ENCODE results near the gene GMNN. TPM values are rescaled to one million over a fixed set of nuclear protein-coding genes. Genes with fewer than 3 reads are reported as not detected.

The GMNN gene
- total RNA-seq, 1 experiment from 2014 or later: 98.5 TPM

DNA sequence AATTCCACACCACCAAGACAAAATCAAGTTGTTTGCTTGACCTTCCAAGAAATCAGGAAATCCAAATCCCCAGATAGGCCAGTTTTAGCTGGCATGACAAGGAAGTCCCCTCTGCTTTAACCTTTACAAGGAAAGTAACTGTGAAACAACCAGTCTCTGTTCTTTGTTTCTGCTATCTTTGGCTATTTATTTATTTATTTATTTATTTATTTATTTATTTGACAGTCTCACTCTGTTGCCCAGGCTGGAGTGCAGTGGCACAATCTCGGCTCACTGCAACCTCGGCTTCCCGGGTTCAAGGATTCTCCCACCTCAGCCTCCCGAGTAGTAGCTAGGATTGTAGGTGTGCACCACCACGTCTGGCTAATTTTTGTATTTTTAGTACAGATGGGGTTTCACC, 14.5 kb upstream of the GMNN start (continued):
- TF ChIP-seq NFE2L1 (CRISPR knock-in tag; IDR thresholded peaks at IDR 0.05): no peak
- TF ChIP-seq, protein P1, sequence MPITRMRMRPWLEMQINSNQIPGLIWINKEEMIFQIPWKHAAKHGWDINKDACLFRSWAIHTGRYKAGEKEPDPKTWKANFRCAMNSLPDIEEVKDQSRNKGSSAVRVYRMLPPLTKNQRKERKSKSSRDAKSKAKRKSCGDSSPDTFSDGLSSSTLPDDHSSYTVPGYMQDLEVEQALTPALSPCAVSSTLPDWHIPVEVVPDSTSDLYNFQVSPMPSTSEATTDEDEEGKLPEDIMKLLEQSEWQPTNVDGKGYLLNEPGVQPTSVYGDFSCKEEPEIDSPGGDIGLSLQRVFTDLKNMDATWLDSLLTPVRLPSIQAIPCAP (CRISPR knock-in tag; IDR thresholded peaks at IDR 0.05): no peak

DNA sequence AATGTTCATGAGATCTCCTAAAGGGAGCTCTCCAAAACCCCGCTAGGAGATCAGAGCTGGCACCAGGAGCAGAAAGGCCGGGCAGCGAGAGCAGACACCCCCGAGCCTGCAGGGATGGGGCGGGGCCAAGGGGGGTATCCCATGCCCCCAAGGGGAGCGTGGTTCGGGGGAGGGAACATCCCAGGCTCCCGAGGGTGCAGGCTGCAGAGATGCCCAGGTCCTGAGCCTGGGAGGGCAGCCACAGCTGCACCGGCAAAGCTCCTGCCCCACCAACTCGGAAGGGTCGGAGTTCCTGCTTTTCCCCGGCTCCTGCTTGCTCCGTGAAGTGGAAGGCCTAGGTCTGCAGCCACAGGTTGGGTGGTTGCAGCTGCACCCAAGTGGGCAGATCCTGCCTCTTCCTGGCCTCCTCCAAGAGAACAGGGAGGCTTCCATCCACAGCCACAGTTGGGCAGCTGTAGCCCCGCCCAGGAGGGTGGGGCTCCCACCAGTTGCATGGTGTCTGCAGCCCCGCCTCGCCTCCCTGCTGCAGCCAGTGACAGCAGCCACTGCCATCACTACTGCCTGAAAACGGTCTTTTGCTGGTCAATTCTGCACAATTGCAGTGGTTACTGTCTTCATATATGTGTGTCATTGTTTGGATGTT, 13.4 kb upstream of the GMNN start:
- ChIA-PET CTCF (interaction anchor here (1.1 to 1.6 kb wide), 4 partner anchors 177 to 256 kb away, joined by 3 to 6 read pairs (median 4); no protein-coding TSS in a partner anchor), POLR2A (no interaction called here)
- no peak overlapping the region for H3K4me3 Mint-ChIP-seq
- no peaks in the 10 kb centered on the region; the same call in 1 of the 2 replicates for H3K27me3 Mint-ChIP-seq (ENCODE audit: low read depth)
- TF ChIP-seq NFYB (CRISPR knock-in tag; conservative IDR thresholded peaks at IDR 0.05; ENCODE audit: low read depth): no peak
- TF ChIP-seq, protein P2, sequence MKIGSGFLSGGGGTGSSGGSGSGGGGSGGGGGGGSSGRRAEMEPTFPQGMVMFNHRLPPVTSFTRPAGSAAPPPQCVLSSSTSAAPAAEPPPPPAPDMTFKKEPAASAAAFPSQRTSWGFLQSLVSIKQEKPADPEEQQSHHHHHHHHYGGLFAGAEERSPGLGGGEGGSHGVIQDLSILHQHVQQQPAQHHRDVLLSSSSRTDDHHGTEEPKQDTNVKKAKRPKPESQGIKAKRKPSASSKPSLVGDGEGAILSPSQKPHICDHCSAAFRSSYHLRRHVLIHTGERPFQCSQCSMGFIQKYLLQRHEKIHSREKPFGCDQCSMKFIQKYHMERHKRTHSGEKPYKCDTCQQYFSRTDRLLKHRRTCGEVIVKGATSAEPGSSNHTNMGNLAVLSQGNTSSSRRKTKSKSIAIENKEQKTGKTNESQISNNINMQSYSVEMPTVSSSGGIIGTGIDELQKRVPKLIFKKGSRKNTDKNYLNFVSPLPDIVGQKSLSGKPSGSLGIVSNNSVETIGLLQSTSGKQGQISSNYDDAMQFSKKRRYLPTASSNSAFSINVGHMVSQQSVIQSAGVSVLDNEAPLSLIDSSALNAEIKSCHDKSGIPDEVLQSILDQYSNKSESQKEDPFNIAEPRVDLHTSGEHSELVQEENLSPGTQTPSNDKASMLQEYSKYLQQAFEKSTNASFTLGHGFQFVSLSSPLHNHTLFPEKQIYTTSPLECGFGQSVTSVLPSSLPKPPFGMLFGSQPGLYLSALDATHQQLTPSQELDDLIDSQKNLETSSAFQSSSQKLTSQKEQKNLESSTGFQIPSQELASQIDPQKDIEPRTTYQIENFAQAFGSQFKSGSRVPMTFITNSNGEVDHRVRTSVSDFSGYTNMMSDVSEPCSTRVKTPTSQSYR (CRISPR knock-in tag; IDR thresholded peaks at IDR 0.05): no peak
- 0 out of 2 replicates have a peak, but pooled peaks have one; percentile 28 for TF ChIP-seq E2F5 (CRISPR knock-in tag; IDR thresholded peaks at IDR 0.05)
- TF ChIP-seq TCF7 (CRISPR knock-in tag; IDR thresholded peaks at IDR 0.05; ENCODE audit: low read depth): no peak
- TF ChIP-seq ZNF138 (CRISPR knock-in tag; conservative IDR thresholded peaks at IDR 0.05): no peak
- DNase-seq (ENCODE audit: low spot score): peak; percentile 52
- peak; percentile 97 for ATAC-seq
- peaks cover 4% of the 10 kb centered on the region for H3K9me3 Mint-ChIP-seq
- peaks cover 5% of the 10 kb centered on the region; the same call in 1 of the 2 replicates for H3K4me1 Mint-ChIP-seq
- no peak overlapping the region for H3K27ac Mint-ChIP-seq
- H3K36me3 Mint-ChIP-seq: no peaks in the 10 kb centered on the region

DNA sequence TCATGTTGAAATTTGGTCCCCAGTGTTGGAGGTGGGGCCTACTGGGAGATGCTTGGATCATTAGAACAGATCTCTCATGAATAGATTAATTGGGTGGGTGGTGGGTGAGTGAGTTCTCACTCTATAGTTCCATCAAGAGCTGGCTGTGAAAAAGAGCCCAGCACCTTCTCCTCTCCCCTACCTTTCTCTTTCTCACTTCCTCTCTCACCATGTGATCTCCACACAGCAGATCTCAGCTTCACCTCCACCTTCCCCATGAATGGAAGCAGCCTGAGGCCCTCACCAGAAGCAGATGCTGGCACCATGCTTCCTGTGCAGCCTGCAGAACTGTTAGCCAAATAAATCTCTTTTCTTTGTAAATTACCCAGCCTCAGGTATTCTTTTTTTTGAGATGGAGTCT, 12.9 kb upstream of the GMNN start:
- TF ChIP-seq, protein P1 (CRISPR knock-in tag; IDR thresholded peaks at IDR 0.05): no peak
- TF ChIP-seq TEAD1 (CRISPR knock-in tag; IDR thresholded peaks at IDR 0.05): no peak
- TF ChIP-seq FOXJ3 (CRISPR knock-in tag; IDR thresholded peaks at IDR 0.05; ENCODE audit: borderline replicate concordance): no peak
- TF ChIP-seq HMGA2 (CRISPR knock-in tag; IDR thresholded peaks at IDR 0.05): no peak
- no peak for TF ChIP-seq EMX1 (CRISPR knock-in tag; IDR thresholded peaks at IDR 0.05)
- TF ChIP-seq ZNF138 (CRISPR knock-in tag; conservative IDR thresholded peaks at IDR 0.05): no peak
- TF ChIP-seq ZNF121 (CRISPR knock-in tag; IDR thresholded peaks at IDR 0.05): no peak
- TF ChIP-seq CREM (CRISPR knock-in tag; IDR thresholded peaks at IDR 0.05): no peak
- H3K36me3 Mint-ChIP-seq: no peaks in the 10 kb centered on the region
- ChIA-PET POLR2A (no interaction called here), CTCF (interaction anchor here (1.1 to 1.6 kb wide), 4 partner anchors 178 to 256 kb away, joined by 3 to 6 read pairs (median 4); no protein-coding TSS in a partner anchor)
- H3K4me1 Mint-ChIP-seq: peaks cover 5% of the 10 kb centered on the region; the same call in 1 of the 2 replicates
- H3K9me3 Mint-ChIP-seq: peaks cover 4% of the 10 kb centered on the region
- no peaks in the 10 kb centered on the region; the same call in 1 of the 2 replicates for H3K27me3 Mint-ChIP-seq (ENCODE audit: low read depth)
- DNase-seq (ENCODE audit: low spot score): no peak
- no peak for ATAC-seq
- no peak overlapping the region for H3K4me3 Mint-ChIP-seq
- H3K27ac Mint-ChIP-seq: no peak overlapping the region

DNA sequence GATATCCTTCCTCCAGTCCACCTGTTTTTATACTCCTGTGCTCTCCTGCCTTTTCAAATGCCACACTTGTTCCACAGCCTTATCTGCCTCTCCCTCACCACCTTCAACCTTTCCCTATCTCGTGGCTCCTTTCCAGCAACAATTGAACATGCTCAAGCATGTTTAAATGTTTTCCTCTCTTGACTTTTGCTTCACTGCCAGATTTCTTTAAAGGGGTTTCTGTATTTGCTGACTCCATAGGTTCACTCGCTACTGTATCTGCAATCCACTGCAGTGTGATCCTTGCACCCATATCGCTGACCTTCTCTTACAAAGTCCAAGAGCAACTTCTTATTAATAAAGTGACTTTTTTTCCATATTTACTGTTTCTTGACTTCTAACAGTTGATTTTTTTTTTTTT, 11.2 kb upstream of the GMNN start:
- H3K9me3 Mint-ChIP-seq: peaks cover 4% of the 10 kb centered on the region
- H3K36me3 Mint-ChIP-seq: no peaks in the 10 kb centered on the region
- CTCF ChIA-PET: interaction anchor here (0.7 kb wide), 1 partner anchor 272 kb away, joined by 4 read pairs; no protein-coding TSS in a partner anchor
- DNase-seq (ENCODE audit: low spot score): no peak
- peak overlapping the region; percentile 36; the same call in 1 of the 2 replicates for H3K27ac Mint-ChIP-seq
- ATAC-seq: no peak
- TF ChIP-seq ZBTB21 (CRISPR knock-in tag; IDR thresholded peaks at IDR 0.05; ENCODE audit: borderline replicate concordance) (no peak), FOXJ3 (CRISPR knock-in tag; IDR thresholded peaks at IDR 0.05; ENCODE audit: borderline replicate concordance) (no peak)
- TF ChIP-seq, protein P1 (CRISPR knock-in tag; IDR thresholded peaks at IDR 0.05): no peak
- TF ChIP-seq, protein P3, sequence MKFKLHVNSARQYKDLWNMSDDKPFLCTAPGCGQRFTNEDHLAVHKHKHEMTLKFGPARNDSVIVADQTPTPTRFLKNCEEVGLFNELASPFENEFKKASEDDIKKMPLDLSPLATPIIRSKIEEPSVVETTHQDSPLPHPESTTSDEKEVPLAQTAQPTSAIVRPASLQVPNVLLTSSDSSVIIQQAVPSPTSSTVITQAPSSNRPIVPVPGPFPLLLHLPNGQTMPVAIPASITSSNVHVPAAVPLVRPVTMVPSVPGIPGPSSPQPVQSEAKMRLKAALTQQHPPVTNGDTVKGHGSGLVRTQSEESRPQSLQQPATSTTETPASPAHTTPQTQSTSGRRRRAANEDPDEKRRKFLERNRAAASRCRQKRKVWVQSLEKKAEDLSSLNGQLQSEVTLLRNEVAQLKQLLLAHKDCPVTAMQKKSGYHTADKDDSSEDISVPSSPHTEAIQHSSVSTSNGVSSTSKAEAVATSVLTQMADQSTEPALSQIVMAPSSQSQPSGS (CRISPR knock-in tag; IDR thresholded peaks at IDR 0.05; ENCODE audit: borderline replicate concordance, low read depth): no peak
- TF ChIP-seq, protein P4, sequence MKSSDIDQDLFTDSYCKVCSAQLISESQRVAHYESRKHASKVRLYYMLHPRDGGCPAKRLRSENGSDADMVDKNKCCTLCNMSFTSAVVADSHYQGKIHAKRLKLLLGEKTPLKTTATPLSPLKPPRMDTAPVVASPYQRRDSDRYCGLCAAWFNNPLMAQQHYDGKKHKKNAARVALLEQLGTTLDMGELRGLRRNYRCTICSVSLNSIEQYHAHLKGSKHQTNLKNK (CRISPR knock-in tag; IDR thresholded peaks at IDR 0.05): no peak
- TF ChIP-seq, protein P5, sequence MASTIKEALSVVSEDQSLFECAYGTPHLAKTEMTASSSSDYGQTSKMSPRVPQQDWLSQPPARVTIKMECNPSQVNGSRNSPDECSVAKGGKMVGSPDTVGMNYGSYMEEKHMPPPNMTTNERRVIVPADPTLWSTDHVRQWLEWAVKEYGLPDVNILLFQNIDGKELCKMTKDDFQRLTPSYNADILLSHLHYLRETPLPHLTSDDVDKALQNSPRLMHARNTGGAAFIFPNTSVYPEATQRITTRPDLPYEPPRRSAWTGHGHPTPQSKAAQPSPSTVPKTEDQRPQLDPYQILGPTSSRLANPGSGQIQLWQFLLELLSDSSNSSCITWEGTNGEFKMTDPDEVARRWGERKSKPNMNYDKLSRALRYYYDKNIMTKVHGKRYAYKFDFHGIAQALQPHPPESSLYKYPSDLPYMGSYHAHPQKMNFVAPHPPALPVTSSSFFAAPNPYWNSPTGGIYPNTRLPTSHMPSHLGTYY (CRISPR knock-in tag; IDR thresholded peaks at IDR 0.05): no peak
- H3K4me3 Mint-ChIP-seq: no peak overlapping the region
- no peaks in the 10 kb centered on the region; the same call in 1 of the 2 replicates for H3K27me3 Mint-ChIP-seq (ENCODE audit: low read depth)
- H3K4me1 Mint-ChIP-seq: peaks cover 3% of the 10 kb centered on the region; the same call in 1 of the 2 replicates
- POLR2A ChIA-PET: no interaction called here
